Thoracic aorta (tissue), 2 donors: ENCODE measurements around the gene VNN1. TPM values are rescaled to one million over a fixed set of nuclear protein-coding genes. Genes with fewer than 3 reads are reported as not detected.

Source experiments
- ATAC-seq: fragments of 150-250 bp; one replicate; pipeline ENCODE4 v1.8.0; 2017; ENCODE audit warnings: low read depth; ENCODE audit not compliant: insufficient number of reproducible peaks, low FRiP score
- DNase-seq: peaks from one replicate; pipeline ENCODE4 v3.0.0-alpha.2; 2020; ENCODE audit warnings: low spot score
- H3K27ac ChIP-seq, 2 donors: fragments of 200-600 bp; sonication (generic); 1 replicate in 1 of 2; 2 replicates in 1 of 2; pipeline ENCODE4 v1.5.1; 2016; ENCODE audit warnings: mild to moderate bottlenecking in 2 of 2, moderate library complexity in 2 of 2
- H3K27me3 ChIP-seq: fragments of 200-600 bp; sonication (generic); replicated peaks from 2 replicates; pipeline ENCODE4 v1.6.0; 2016; ENCODE audit warnings: mild to moderate bottlenecking; ENCODE audit not compliant: insufficient read depth
- H3K36me3 ChIP-seq: fragments of 200-600 bp; sonication (generic); one replicate; pipeline ENCODE4 v1.5.1; 2016
- H3K4me1 ChIP-seq, 2 donors: fragments of 200-600 bp; sonication (generic); 1 replicate in 1 of 2; 2 replicates in 1 of 2; pipeline versions ENCODE4 v1.5.1 to v1.6.0; 2016; ENCODE audit warnings: low read depth in 2 of 2, mild to moderate bottlenecking in 1 of 2; ENCODE audit not compliant: control insufficient read depth in 1 of 2
- H3K4me3 ChIP-seq: fragments of 200-600 bp; sonication (generic); 2 replicates; pipeline ENCODE4 v1.5.1; 2016; ENCODE audit warnings: mild to moderate bottlenecking
- H3K9me3 ChIP-seq: fragments of 200-600 bp; sonication (generic); 2 replicates; pipeline ENCODE4 v1.5.1; 2016
- total RNA-seq, 2 donors: library from RNA; depleted of rRNA; stranded (reverse); fragments of >200 nt; gene quantifications; one replicate each; pipeline versions ENCODE4 v1.1.0 to v1.2.3, GENCODE V29; 2016
- TF ChIP-seq, protein P1 (sequence below): fragments of 200-600 bp; sonication (generic); IDR thresholded peaks from one replicate; pipeline ENCODE4 v1.5.1; 2019; ENCODE audit warnings: antibody characterized with exemption

Gene VNN1, protein sequence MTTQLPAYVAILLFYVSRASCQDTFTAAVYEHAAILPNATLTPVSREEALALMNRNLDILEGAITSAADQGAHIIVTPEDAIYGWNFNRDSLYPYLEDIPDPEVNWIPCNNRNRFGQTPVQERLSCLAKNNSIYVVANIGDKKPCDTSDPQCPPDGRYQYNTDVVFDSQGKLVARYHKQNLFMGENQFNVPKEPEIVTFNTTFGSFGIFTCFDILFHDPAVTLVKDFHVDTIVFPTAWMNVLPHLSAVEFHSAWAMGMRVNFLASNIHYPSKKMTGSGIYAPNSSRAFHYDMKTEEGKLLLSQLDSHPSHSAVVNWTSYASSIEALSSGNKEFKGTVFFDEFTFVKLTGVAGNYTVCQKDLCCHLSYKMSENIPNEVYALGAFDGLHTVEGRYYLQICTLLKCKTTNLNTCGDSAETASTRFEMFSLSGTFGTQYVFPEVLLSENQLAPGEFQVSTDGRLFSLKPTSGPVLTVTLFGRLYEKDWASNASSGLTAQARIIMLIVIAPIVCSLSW
- total RNA-seq = 1 to 10 TPM; 1.3 to 3.8 TPM

- Histone ChIP-seq H3K27ac (no peak within 1 kb of the TSS), H3K9me3 (no peaks in the 10 kb centered on the region), H3K36me3 (no peaks in the 10 kb centered on the region), H3K4me3 (no peak within 1 kb of the TSS), H3K4me1 (peaks cover 0 to 3% of the 10 kb centered on the region in 2 donors), H3K27me3 (no peaks in the 10 kb centered on the region)
- ATAC-seq (peak; percentile 30), DNase-seq (no peak)
- TF ChIP-seq, protein P1, sequence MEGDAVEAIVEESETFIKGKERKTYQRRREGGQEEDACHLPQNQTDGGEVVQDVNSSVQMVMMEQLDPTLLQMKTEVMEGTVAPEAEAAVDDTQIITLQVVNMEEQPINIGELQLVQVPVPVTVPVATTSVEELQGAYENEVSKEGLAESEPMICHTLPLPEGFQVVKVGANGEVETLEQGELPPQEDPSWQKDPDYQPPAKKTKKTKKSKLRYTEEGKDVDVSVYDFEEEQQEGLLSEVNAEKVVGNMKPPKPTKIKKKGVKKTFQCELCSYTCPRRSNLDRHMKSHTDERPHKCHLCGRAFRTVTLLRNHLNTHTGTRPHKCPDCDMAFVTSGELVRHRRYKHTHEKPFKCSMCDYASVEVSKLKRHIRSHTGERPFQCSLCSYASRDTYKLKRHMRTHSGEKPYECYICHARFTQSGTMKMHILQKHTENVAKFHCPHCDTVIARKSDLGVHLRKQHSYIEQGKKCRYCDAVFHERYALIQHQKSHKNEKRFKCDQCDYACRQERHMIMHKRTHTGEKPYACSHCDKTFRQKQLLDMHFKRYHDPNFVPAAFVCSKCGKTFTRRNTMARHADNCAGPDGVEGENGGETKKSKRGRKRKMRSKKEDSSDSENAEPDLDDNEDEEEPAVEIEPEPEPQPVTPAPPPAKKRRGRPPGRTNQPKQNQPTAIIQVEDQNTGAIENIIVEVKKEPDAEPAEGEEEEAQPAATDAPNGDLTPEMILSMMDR = no peak
Measured at GRCh38 chr6:132713352-132714134, at the start of gene VNN1. TSS of gene VNN1 (minus strand) at chr6:132714055. CDS start at chr6:132714035, 20 bp downstream.

DNA sequence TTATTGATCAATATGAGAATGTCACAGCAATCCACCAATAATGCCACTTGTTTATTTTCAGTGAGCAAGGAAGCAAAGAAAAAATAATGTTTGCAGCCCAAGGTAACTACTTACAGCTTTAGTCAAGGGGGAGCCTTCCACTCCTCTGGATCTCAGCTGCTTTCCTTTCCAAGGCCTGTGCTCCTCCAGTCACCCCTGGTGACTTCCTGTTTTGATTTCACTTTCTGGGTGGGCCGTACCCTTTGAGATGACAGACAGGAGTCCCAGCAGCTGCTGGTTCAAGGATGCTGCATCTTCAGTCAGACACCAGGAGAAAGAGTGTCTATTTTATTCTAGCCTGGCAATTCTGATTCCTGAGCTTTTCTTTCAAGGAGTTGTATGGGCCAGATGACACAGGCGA lies 49.4 kb upstream of the VNN1 start:
- TF ChIP-seq, protein P1 = no peak

DNA sequence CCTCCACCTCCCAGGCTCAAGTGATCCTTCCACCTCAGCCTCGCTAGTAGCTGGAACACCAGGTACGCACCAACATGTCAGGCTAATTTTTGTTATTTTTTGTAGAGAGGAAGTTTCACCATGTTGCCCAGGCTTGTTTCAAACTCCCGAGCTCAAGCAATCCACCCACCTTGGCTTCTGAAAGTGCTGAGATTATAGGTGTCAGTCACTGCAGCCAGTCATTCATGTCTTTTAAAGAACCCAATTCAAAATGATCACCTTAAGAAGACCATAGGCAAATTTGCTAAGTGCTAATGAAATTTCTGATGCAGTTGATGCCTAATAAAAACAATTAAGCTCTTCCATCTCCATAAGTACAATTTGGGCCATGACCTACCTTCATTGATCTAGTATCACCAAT lies 46.4 kb upstream of the VNN1 start:
- ATAC-seq = no peak
- Histone ChIP-seq H3K27ac (no peak overlapping the region), H3K36me3 (no peaks in the 10 kb centered on the region), H3K4me1 (peaks cover 12 to 36% of the 10 kb centered on the region in 2 donors), H3K4me3 (no peak overlapping the region), H3K9me3 (no peaks in the 10 kb centered on the region), H3K27me3 (no peaks in the 10 kb centered on the region)
- no peak for DNase-seq
- TF ChIP-seq, protein P1 = no peak

More for the DNA sequence above, 49.4 kb upstream of the VNN1 start:
- Histone ChIP-seq H3K27ac (no peak overlapping the region), H3K36me3 (no peaks in the 10 kb centered on the region), H3K4me1 (peaks cover 12 to 33% of the 10 kb centered on the region in 2 donors), H3K27me3 (no peaks in the 10 kb centered on the region), H3K4me3 (no peak overlapping the region), H3K9me3 (no peaks in the 10 kb centered on the region)
- no peak for ATAC-seq
- DNase-seq = no peak

DNA sequence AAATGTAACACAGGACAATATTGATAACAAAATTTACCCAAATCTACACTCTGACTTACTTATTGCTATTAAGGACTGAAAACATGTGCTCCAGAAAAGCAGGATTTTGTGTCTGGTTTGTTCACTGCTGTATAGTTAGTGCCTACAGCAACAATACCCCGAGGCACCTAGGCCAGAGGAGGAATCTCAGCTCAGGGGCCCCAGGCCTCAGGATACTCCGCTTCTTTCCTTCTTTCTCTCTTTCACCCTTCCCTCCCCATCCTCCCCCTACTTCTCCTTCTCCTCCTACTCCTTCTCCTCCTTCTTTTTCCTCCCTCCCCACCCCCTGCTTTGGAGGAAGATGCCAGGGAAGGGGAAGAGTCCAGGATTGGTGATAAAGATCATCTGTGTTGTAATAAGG lies 44.8 kb upstream of the VNN1 start:
- Histone ChIP-seq H3K9me3 (no peaks in the 10 kb centered on the region), H3K4me1 (peaks cover 12 to 27% of the 10 kb centered on the region in 2 donors), H3K4me3 (no peak overlapping the region), H3K27ac (peak overlapping the region in 1 of 2 donors; percentile 37), H3K27me3 (no peaks in the 10 kb centered on the region), H3K36me3 (no peaks in the 10 kb centered on the region)
- DNase-seq (no peak), ATAC-seq (no peak)
- TF ChIP-seq, protein P1 = no peak

DNA sequence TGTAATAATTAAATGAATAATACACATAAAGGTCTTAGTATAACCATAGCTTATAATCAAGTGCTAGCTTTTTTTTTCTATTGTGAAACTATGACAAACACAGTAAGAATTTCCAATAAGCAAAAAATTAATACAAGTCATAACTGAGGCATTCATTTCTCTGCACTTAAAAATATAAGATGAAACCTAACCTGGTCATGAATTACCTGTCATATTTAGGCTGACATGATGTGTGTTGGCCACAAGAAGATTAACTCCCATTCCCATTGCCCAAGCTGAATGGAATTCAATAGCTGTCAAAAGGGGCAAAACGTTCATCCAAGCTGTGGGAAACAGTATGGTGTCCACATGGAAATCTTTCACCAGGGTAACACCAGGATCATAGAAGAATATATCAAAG lies 38.4 kb upstream of the VNN1 start:
- H3K9me3 ChIP-seq = no peaks in the 10 kb centered on the region
- no peak overlapping the region for H3K27ac ChIP-seq
- TF ChIP-seq, protein P1 = no peak
- H3K4me1 ChIP-seq = no peaks in the 10 kb centered on the region
- H3K36me3 ChIP-seq = no peaks in the 10 kb centered on the region
- H3K27me3 ChIP-seq = no peaks in the 10 kb centered on the region
- ATAC-seq (no peak), DNase-seq (no peak)
- H3K4me3 ChIP-seq = no peak overlapping the region
